H1 (cell line): ENCODE measurements around the gene FASLG. TPM values are rescaled to one million over a fixed set of nuclear protein-coding genes. Genes with fewer than 3 reads are reported as not detected.

ENCODE experiments used
- CTCF ChIA-PET: fragments of 300-600 bp; sonication (Branson Sonifier 250); formaldehyde crosslinking; loops from one replicate; lab custom pipeline; 2021; ENCODE audit not compliant: partially characterized antibody; lab: Charles Lee
- POLR2A ChIA-PET: fragments of 300-600 bp; sonication (Branson Sonifier 250); formaldehyde crosslinking; loops from one replicate; lab custom pipeline; 2021; ENCODE audit warnings: inconsistent platforms; ENCODE audit not compliant: partially characterized antibody; lab: Charles Lee
- DNase-seq, 2 experiments: peaks; one replicate each; pipeline versions ENCODE4 v3.0.0 to v3.0.0-alpha.2; 2010 to 2022; ENCODE audit warnings: low spot score in 2 of 2, low read depth in 1 of 2, mixed read lengths in 1 of 2
- FAIRE-seq: peaks from 2 replicates; lab custom pipeline; 2011; peaks lifted over from hg19 to GRCh38; lab: Jason Lieb, UNC
- H2AFZ ChIP-seq: 2 replicates; pipeline ENCODE4 v1.8.1; 2012; ENCODE audit warnings: low read length, inconsistent platforms
- H2AK5ac ChIP-seq: 2 replicates; pipeline ENCODE4 v1.6.1; 2013; ENCODE audit warnings: low read depth, low read length
- H2BK120ac ChIP-seq: replicated peaks from 2 replicates; pipeline ENCODE3; 2013; ENCODE audit warnings: low read depth, low read length, inconsistent platforms
- H2BK12ac ChIP-seq: 2 replicates; pipeline ENCODE4 v1.6.1; 2013; ENCODE audit warnings: low read depth, low read length
- H2BK15ac ChIP-seq: 2 replicates; pipeline ENCODE4 v1.6.1; 2013; ENCODE audit warnings: low read length
- H2BK20ac ChIP-seq: 2 replicates; pipeline ENCODE4 v1.6.1; 2013; ENCODE audit warnings: low read length
- H2BK5ac ChIP-seq: 2 replicates; pipeline ENCODE4 v1.6.1; 2013; ENCODE audit warnings: low read depth, low read length
- H3K14ac ChIP-seq: 2 replicates; pipeline ENCODE4 v1.6.1; 2013; ENCODE audit warnings: inconsistent platforms; ENCODE audit not compliant: insufficient read length
- H3K18ac ChIP-seq: 2 replicates; pipeline ENCODE4 v1.6.1; 2013; ENCODE audit warnings: low read length; ENCODE audit errors: extremely low read depth
- H3K23ac ChIP-seq: 2 replicates; pipeline ENCODE4 v1.6.1; 2013; ENCODE audit warnings: inconsistent platforms; ENCODE audit not compliant: insufficient read length
- H3K23me2 ChIP-seq: 2 replicates; pipeline ENCODE4 v1.6.1; 2013; ENCODE audit warnings: low read depth, low read length
- H3K27ac ChIP-seq: 2 replicates; pipeline ENCODE4 v1.6.1; 2011; ENCODE audit warnings: low read depth, low read length, inconsistent platforms
- H3K27me3 ChIP-seq, 4 experiments: replicated peaks in 1 of 4; 1 replicate in 1 of 4; 2 replicates in 3 of 4; pipeline versions ENCODE4 v1.6.1 to v1.8.1; 2011 to 2013; ENCODE audit warnings: low read length in 3 of 4, mild to moderate bottlenecking in 3 of 4, inconsistent platforms in 2 of 4, mixed read lengths in 2 of 4, moderate library complexity in 1 of 4; ENCODE audit not compliant: control insufficient read depth in 3 of 4, insufficient read depth in 3 of 4; ENCODE audit errors: extremely low read depth in 1 of 4
- H3K36me3 ChIP-seq, 4 experiments: 2 replicates each; pipeline versions ENCODE4 v1.6.1 to v1.8.1; 2011 to 2013; ENCODE audit warnings: mild to moderate bottlenecking in 4 of 4, low read length in 3 of 4, moderate library complexity in 2 of 4, control low read depth in 1 of 4, inconsistent platforms in 1 of 4; ENCODE audit not compliant: insufficient read depth in 4 of 4, control insufficient read depth in 2 of 4
- H3K4ac ChIP-seq: replicated peaks from 2 replicates; pipeline ENCODE3; 2013; ENCODE audit warnings: low read length, low read depth, mixed read lengths, inconsistent platforms; ENCODE audit not compliant: insufficient read length
- H3K4me1 ChIP-seq, 4 experiments: replicated peaks in 1 of 4; 1 replicate in 1 of 4; 2 replicates in 3 of 4; pipeline versions ENCODE4 v1.6.1 to v1.8.1; 2011 to 2013; ENCODE audit warnings: low read length in 3 of 4, inconsistent platforms in 2 of 4, mixed read lengths in 1 of 4; ENCODE audit not compliant: insufficient read depth in 4 of 4, control insufficient read depth in 3 of 4
- H3K4me2 ChIP-seq, 2 experiments: 2 replicates each; pipeline versions ENCODE4 v1.6.1 to v1.8.1; 2011 to 2013; ENCODE audit warnings: low read depth in 2 of 2, low read length in 2 of 2, control low read depth in 1 of 2, inconsistent platforms in 1 of 2, mild to moderate bottlenecking in 1 of 2; ENCODE audit not compliant: insufficient read depth in 1 of 2
- H3K4me3 ChIP-seq, 4 experiments: fragments of 200-600, 300-600 bp in 1 of 4; sonication (generic), shearing (Covaris generic), sonication (Bioruptor Twin) in 1 of 4; 2 replicates each; pipeline versions ENCODE4 v1.5.1 to v1.8.1; 2011 to 2016; ENCODE audit warnings: low read length in 4 of 4, low read depth in 3 of 4, control low read depth in 2 of 4, inconsistent platforms in 2 of 4, mild to moderate bottlenecking in 2 of 4, mixed read lengths in 1 of 4, moderate library complexity in 1 of 4; ENCODE audit not compliant: insufficient read depth in 2 of 4; ENCODE audit errors: extremely low read depth in 1 of 4
- H3K56ac ChIP-seq: replicated peaks from 2 replicates; pipeline ENCODE3; 2013; ENCODE audit warnings: low read depth, mild to moderate bottlenecking, mixed read lengths, low read length, inconsistent platforms; ENCODE audit not compliant: insufficient read length
- H3K79me1 ChIP-seq: 2 replicates; pipeline ENCODE4 v1.6.1; 2013; ENCODE audit warnings: low read depth, low read length, control low read depth
- H3K79me2 ChIP-seq, 2 experiments: 2 replicates each; pipeline versions ENCODE4 v1.6.1 to v1.8.1; 2012 to 2013; ENCODE audit warnings: low read length in 2 of 2, mild to moderate bottlenecking in 2 of 2, inconsistent platforms in 1 of 2; ENCODE audit not compliant: insufficient read depth in 2 of 2, control insufficient read depth in 1 of 2
- H3K9ac ChIP-seq, 4 experiments: replicated peaks in 1 of 4; 1 replicate in 1 of 4; 2 replicates in 3 of 4; pipeline versions ENCODE4 v1.6.1 to v1.8.1; 2011 to 2013; ENCODE audit warnings: low read depth in 3 of 4, low read length in 3 of 4, control low read depth in 2 of 4, mild to moderate bottlenecking in 2 of 4, moderate library complexity in 2 of 4, inconsistent platforms in 1 of 4; ENCODE audit errors: extremely low read depth in 1 of 4
- H3K9me3 ChIP-seq, 2 experiments: 2 replicates each; pipeline versions ENCODE4 v1.6.1 to v1.8.1; 2012 to 2013; ENCODE audit warnings: mild to moderate bottlenecking in 2 of 2, moderate library complexity in 2 of 2, control low read depth in 1 of 2, inconsistent platforms in 1 of 2, low read depth in 1 of 2, low read length in 1 of 2, mixed read lengths in 1 of 2; ENCODE audit not compliant: insufficient read depth in 2 of 2
- H4K20me1 ChIP-seq, 2 experiments: replicated peaks in 1 of 2; 2 replicates each; pipeline versions ENCODE3 to v1.8.1; 2011 to 2013; ENCODE audit warnings: inconsistent platforms in 2 of 2, low read length in 2 of 2, mild to moderate bottlenecking in 1 of 2; ENCODE audit not compliant: insufficient read depth in 2 of 2, control insufficient read depth in 1 of 2
- H4K5ac ChIP-seq: 2 replicates; pipeline ENCODE4 v1.6.1; 2013; ENCODE audit warnings: low read length, low read depth, mixed read lengths, inconsistent platforms; ENCODE audit not compliant: insufficient read length
- H4K8ac ChIP-seq: 2 replicates; pipeline ENCODE4 v1.8.0; 2013; ENCODE audit warnings: mild to moderate bottlenecking, moderate library complexity, low read length, inconsistent platforms; ENCODE audit not compliant: insufficient read depth; ENCODE audit errors: extremely low read depth
- H4K91ac ChIP-seq: replicated peaks from 2 replicates; pipeline ENCODE3; 2013; ENCODE audit warnings: low read length, mixed read lengths, inconsistent platforms; ENCODE audit not compliant: insufficient read length
- CBX8 ChIP-seq: fragments of 300-800, 300-1000 bp; sonication (generic); IDR thresholded peaks from 2 replicates; pipeline ENCODE4 v1.7.1; 2016; ENCODE audit warnings: low read depth, low read length, borderline replicate concordance
- HDAC2 ChIP-seq, 2 experiments: fragments of 300-600 bp in 1 of 2; sonication (generic) in 1 of 2; IDR thresholded peaks; 2 replicates each; pipeline ENCODE4 v1.6.1; 2011 to 2012; ENCODE audit warnings: low read depth in 2 of 2, low read length in 2 of 2, mild to moderate bottlenecking in 2 of 2, moderate library complexity in 2 of 2, borderline replicate concordance in 1 of 2, inconsistent platforms in 1 of 2
- JUN ChIP-seq: IDR thresholded peaks from 2 replicates; pipeline ENCODE4 v1.6.1; 2011; ENCODE audit warnings: low read depth, mild to moderate bottlenecking, improper control_type of control experiment, low read length
- TCF12 ChIP-seq: IDR thresholded peaks from 2 replicates; pipeline ENCODE4 v1.6.1; 2011; ENCODE audit warnings: low read depth, mild to moderate bottlenecking, low read length
- WGBS, 2 experiments: shearing (Covaris generic) in 1 of 2; methylation state at CpG; one replicate each; pipeline versions ENCODE4 v1.1.6 to v1.1.7; 2013 to 2015; ENCODE audit warnings: low lambda C conversion rate in 2 of 2, mixed read lengths in 2 of 2, inconsistent platforms in 1 of 2, low coverage in 1 of 2, missing lambda C conversion rate in 1 of 2; ENCODE audit not compliant: insufficient replicate concordance in 2 of 2, insufficient coverage in 1 of 2, insufficient read length in 1 of 2; ENCODE audit errors: extremely low coverage in 1 of 2, missing lambda C conversion rate in 1 of 2; 5-methylcytosine and 5-hydroxymethylcytosine counted together
- polyA plus RNA-seq, 7 experiments: library from polyadenylated mRNA; depleted of rRNA in 3 of 7; stranded (reverse) in 5 of 7; unstranded in 2 of 7; fragments of >200 nt in 5 of 7; fragments of 200-250 nt in 2 of 7; gene quantifications; 1 replicate in 5 of 7; 2 replicates in 1 of 7; 4 replicates in 1 of 7; pipeline versions ENCODE4 v1.2.1 to v1.2.3, GENCODE V29; 2011 to 2013; ENCODE audit warnings: missing spikeins in 2 of 7, mixed read lengths in 2 of 7
- total RNA-seq: library from RNA; stranded (reverse); fragmentation: NEBNext Ultra II Directional; extraction: Animal tissue kit (Norgen Biotek cat#: 25700); gene quantifications from 2 replicates; pipeline ENCODE4 v1.2.1, GENCODE V29; 2021

Gene FASLG
- total and polyA plus RNA-seq, 2 of the 8 experiments (the other 6 are each of a cell fraction or from before 2014, with no cell fraction given): not detected

DNA sequence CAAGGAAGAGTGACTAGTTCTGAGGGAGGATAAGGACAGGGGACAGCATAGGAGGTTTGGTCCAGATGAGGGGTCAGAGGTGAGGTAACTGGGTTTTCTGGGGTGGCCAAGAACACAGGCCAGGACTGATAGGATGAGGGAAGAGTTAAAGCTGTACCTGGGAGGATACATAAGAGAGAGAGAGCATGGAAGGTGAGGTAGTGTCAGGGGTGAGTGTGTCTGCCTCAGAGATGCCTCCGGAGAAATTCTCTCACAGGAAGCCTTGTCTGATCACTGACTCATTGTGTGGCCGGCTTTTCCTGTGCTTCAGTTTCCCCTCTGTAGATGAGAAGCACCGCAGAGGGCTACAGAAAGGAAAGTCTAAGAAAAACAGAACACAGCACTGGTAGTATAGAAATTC lies 40.2 kb downstream of the FASLG start:
- 85% methylated on average over 3 of the region's 3 CpGs; no CpG with 5 or more reads in 1 of the 2 experiments for WGBS, 2 experiments
- Histone ChIP-seq H3K18ac (no peak overlapping the region), H3K27ac (no peak overlapping the region), H2AK5ac (no peak overlapping the region), H3K4ac (no peak overlapping the region), H2BK120ac (no peak overlapping the region), H3K4me1 (no peaks in the 10 kb centered on the region), H2BK15ac (no peak overlapping the region), H4K91ac (no peak overlapping the region), H3K56ac (no peak overlapping the region), H2BK5ac (no peak overlapping the region), H3K9me3 (no peaks in the 10 kb centered on the region), H3K79me2 (no peaks in the 10 kb centered on the region), H2BK20ac (no peak overlapping the region), H4K5ac (no peak overlapping the region), H3K4me2 (no peak overlapping the region), H2AFZ (0 out of 2 replicates have a peak overlapping the region, but pooled peaks have one; percentile 18), H3K27me3 (no peaks in the 10 kb centered on the region), H3K4me3 (no peak overlapping the region), H3K9ac (no peak overlapping the region), H3K23ac (no peak overlapping the region), H3K14ac (no peak overlapping the region), H4K20me1 (no peaks in the 10 kb centered on the region), H3K23me2 (no peaks in the 10 kb centered on the region; the same call in 1 of the 2 replicates), H3K79me1 (no peaks in the 10 kb centered on the region), H3K36me3 (no peaks in the 10 kb centered on the region), H4K8ac (no peak overlapping the region), H2BK12ac (no peak overlapping the region)
- ChIA-PET CTCF (interaction anchor here (1.1 kb wide), 1 partner anchor 21 kb away, joined by 6 read pairs; no protein-coding TSS in a partner anchor), POLR2A (no interaction called here)
- TF ChIP-seq JUN (no peak), CBX8 (no peak), TCF12 (no peak), HDAC2 (IDR thresholded peaks at IDR 0.05; ENCODE audit: borderline replicate concordance in 1 of 2, low read depth in 2 of 2, low read length in 2 of 2) (no peak)
- DNase-seq (no peak), FAIRE-seq (no peak)
